Transverse colon (tissue), 3 donors: ENCODE data around the gene DDO.

Experiments used
- EP300 ChIP-seq: sonication (generic); formaldehyde crosslinking; IDR thresholded peaks from one replicate; pipeline ENCODE4 v1.6.1; 2017; ENCODE audit warnings: antibody characterized with exemption, low read depth
- POLR2A ChIP-seq: fragments of 450-650 bp; IDR thresholded peaks from one replicate; pipeline ENCODE4 v1.6.1; 2016; ENCODE audit warnings: antibody characterized with exemption, mild to moderate bottlenecking, moderate library complexity
- TF ChIP-seq, protein P1 (sequence below), 5 experiments: fragments of 200-600 bp in 3 of 5; fragments of 450-650 bp in 2 of 5; sonication (generic) in 3 of 5; IDR thresholded peaks; 1 replicate in 2 of 5; 2 replicates in 3 of 5; pipeline ENCODE4 v1.5.1; 2016 to 2017; ENCODE audit warnings: antibody characterized with exemption in 5 of 5, inconsistent platforms in 3 of 5, mild to moderate bottlenecking in 2 of 5, moderate library complexity in 1 of 5

GRCh38 chr6:110418594-110418993 is 3.2 kb upstream of the DDO start:
- TF ChIP-seq, protein P1, sequence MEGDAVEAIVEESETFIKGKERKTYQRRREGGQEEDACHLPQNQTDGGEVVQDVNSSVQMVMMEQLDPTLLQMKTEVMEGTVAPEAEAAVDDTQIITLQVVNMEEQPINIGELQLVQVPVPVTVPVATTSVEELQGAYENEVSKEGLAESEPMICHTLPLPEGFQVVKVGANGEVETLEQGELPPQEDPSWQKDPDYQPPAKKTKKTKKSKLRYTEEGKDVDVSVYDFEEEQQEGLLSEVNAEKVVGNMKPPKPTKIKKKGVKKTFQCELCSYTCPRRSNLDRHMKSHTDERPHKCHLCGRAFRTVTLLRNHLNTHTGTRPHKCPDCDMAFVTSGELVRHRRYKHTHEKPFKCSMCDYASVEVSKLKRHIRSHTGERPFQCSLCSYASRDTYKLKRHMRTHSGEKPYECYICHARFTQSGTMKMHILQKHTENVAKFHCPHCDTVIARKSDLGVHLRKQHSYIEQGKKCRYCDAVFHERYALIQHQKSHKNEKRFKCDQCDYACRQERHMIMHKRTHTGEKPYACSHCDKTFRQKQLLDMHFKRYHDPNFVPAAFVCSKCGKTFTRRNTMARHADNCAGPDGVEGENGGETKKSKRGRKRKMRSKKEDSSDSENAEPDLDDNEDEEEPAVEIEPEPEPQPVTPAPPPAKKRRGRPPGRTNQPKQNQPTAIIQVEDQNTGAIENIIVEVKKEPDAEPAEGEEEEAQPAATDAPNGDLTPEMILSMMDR (IDR thresholded peaks at IDR 0.05), result no peak
- TF ChIP-seq POLR2A (no peak), EP300 (no peak)
